K562 (cell line): ENCODE data around the gene UPF2. TPM values are rescaled to one million over a fixed set of nuclear protein-coding genes. Genes with fewer than 3 reads are reported as not detected.

Experiments used
- ATAC-seq: fragments of 200-7000 bp; cut with Tn5 transposase; 3 replicates; pipeline ENCODE4 v1.9.1; 2020; ENCODE audit warnings: moderate library complexity
- BruUV-seq: library from RNA; stranded (reverse); fragments of 400-500 nt; replicated peaks from 2 replicates; lab custom pipeline; 2021; lab: Mats Ljungman, UMichigan
- CTCF ChIA-PET: fragments of 300-600 bp; formaldehyde crosslinking; extraction: SDS; loops from one replicate; lab custom pipeline; 2021; ENCODE audit warnings: low intra/inter-chr PET ratio; lab: Yijun Ruan, JAX
- POLR2A ChIA-PET: fragments of 300-600, 350-650 bp; sonication (Branson Sonifier 250); formaldehyde crosslinking; extraction: SDS; loops from one replicate; lab custom pipeline; 2021; ENCODE audit warnings: antibody characterized with exemption, inconsistent platforms; lab: Yijun Ruan, JAX
- DNase-seq, 4 experiments: peaks; one replicate each; pipeline versions ENCODE4 v3.0.0 to v3.0.0-alpha.2; 2011 to 2018; ENCODE audit warnings: low spot score in 3 of 4, mixed read lengths in 3 of 4; ENCODE audit errors: extremely low read depth in 1 of 4
- FAIRE-seq: peaks from 2 replicates; lab custom pipeline; 2011; peaks lifted over from hg19 to GRCh38; lab: Jason Lieb, UNC
- H2AFZ ChIP-seq: 2 replicates; pipeline ENCODE4 v1.6.0; 2011; ENCODE audit warnings: low read depth, low read length, control low read depth, inconsistent platforms
- H3K27ac ChIP-seq: fragments of 200-600 bp; 3 replicates; pipeline ENCODE4 v1.8.0; 2011; ENCODE audit warnings: low read depth, mild to moderate bottlenecking, control low read depth, inconsistent platforms, low read length, moderate library complexity, mixed read lengths; ENCODE audit errors: extremely low read depth
- H3K27me3 ChIP-seq, 2 experiments: fragments of 300-600 bp in 1 of 2; 2 replicates in 1 of 2; 3 replicates in 1 of 2; pipeline versions ENCODE4 v1.6.0 to v1.8.0; 2011; ENCODE audit warnings: inconsistent platforms in 2 of 2, low read length in 2 of 2, mild to moderate bottlenecking in 1 of 2, mixed read lengths in 1 of 2, moderate library complexity in 1 of 2; ENCODE audit not compliant: control insufficient read depth in 2 of 2, insufficient read depth in 2 of 2
- H3K36me3 ChIP-seq: fragments of 300-600 bp; 3 replicates; pipeline ENCODE4 v1.8.0; 2011; ENCODE audit warnings: mild to moderate bottlenecking, low read length, inconsistent platforms; ENCODE audit not compliant: control insufficient read depth, insufficient read depth
- H3K4me1 ChIP-seq, 2 experiments: fragments of 200-600 bp in 1 of 2; replicated peaks in 1 of 2; 2 replicates in 1 of 2; 3 replicates in 1 of 2; pipeline versions ENCODE4 v1.5.1 to v1.8.0; 2011; ENCODE audit warnings: inconsistent platforms in 2 of 2, low read length in 2 of 2, mild to moderate bottlenecking in 1 of 2, mixed read lengths in 1 of 2, moderate library complexity in 1 of 2; ENCODE audit not compliant: control insufficient read depth in 2 of 2, insufficient read depth in 2 of 2
- H3K4me2 ChIP-seq: 2 replicates; pipeline ENCODE4 v1.6.1; 2011; ENCODE audit warnings: low read length, control low read depth, inconsistent platforms, mixed read lengths; ENCODE audit not compliant: insufficient read depth
- H3K4me3 ChIP-seq: fragments of 200-600 bp; sonication (generic), shearing (Covaris generic); 2 replicates; pipeline ENCODE4 v1.5.1; 2016; ENCODE audit warnings: control low read depth, inconsistent platforms
- H3K79me2 ChIP-seq: fragments of 200-600 bp; 3 replicates; pipeline ENCODE4 v1.8.0; 2011; ENCODE audit warnings: low read length, inconsistent platforms; ENCODE audit not compliant: control insufficient read depth, insufficient read depth
- H3K9ac ChIP-seq, 2 experiments: 2 replicates each; pipeline versions ENCODE4 v1.6.0 to v1.6.1; 2011; ENCODE audit warnings: low read depth in 2 of 2, low read length in 2 of 2, control low read depth in 1 of 2, inconsistent platforms in 1 of 2, mild to moderate bottlenecking in 1 of 2, mixed read lengths in 1 of 2; ENCODE audit not compliant: insufficient read depth in 1 of 2
- H3K9me1 ChIP-seq: one replicate; pipeline ENCODE4 v1.6.0; 2011; ENCODE audit warnings: inconsistent platforms, mild to moderate bottlenecking, low read length, moderate library complexity; ENCODE audit not compliant: control insufficient read depth, insufficient read depth
- H3K9me3 ChIP-seq: replicated peaks from 2 replicates; pipeline ENCODE4 v1.5.1; 2011; ENCODE audit warnings: low read depth, low read length, inconsistent platforms; ENCODE audit not compliant: control insufficient read depth, insufficient read depth
- H4K20me1 ChIP-seq: replicated peaks from 2 replicates; pipeline ENCODE4 v1.6.1; 2011; ENCODE audit warnings: low read length, inconsistent platforms, mixed read lengths; ENCODE audit not compliant: control insufficient read depth, insufficient read depth
- ATF4 ChIP-seq: fragments of 450-650 bp; formaldehyde crosslinking; IDR thresholded peaks from 2 replicates; pipeline ENCODE4 v1.4.0; 2022; ENCODE audit warnings: mild to moderate bottlenecking, moderate library complexity
- C11orf30 ChIP-seq: fragments of 450-650 bp; IDR thresholded peaks from 2 replicates; pipeline ENCODE4 v1.6.1; 2016; ENCODE audit warnings: low read depth, mild to moderate bottlenecking
- DEAF1 ChIP-seq: fragments of 450-650 bp; formaldehyde crosslinking; IDR thresholded peaks from 2 replicates; pipeline ENCODE4 v1.4.0; 2020; ENCODE audit warnings: mild to moderate bottlenecking, moderate library complexity
- HMGN3 ChIP-seq: IDR thresholded peaks from 2 replicates; pipeline ENCODE4 v1.6.1; 2011; ENCODE audit warnings: borderline replicate concordance, low read depth, mild to moderate bottlenecking, mixed read lengths, low read length; ENCODE audit not compliant: insufficient read length; ENCODE audit errors: extremely low read depth
- HOXB6 ChIP-seq: fragments of 250-450 bp; sonication (Bioruptor Pico); IDR thresholded peaks from 2 replicates; pipeline ENCODE4 v1.5.1; 2022; ENCODE audit warnings: mild to moderate bottlenecking, borderline replicate concordance
- MCM3 ChIP-seq: fragments of 450-650 bp; IDR thresholded peaks from 2 replicates; pipeline ENCODE4 v1.6.1; 2016
- MCM5 ChIP-seq: fragments of 450-650 bp; IDR thresholded peaks from 2 replicates; pipeline ENCODE4 v1.6.1; 2016; ENCODE audit warnings: low read depth
- NR1H2 ChIP-seq: sonication (generic); formaldehyde crosslinking; IDR thresholded peaks from 2 replicates; pipeline ENCODE4 v1.4.0; 2020; ENCODE audit warnings: mild to moderate bottlenecking, missing genetic modification reagents
- PKNOX1 ChIP-seq: fragments of 450-650 bp; IDR thresholded peaks from 2 replicates; pipeline ENCODE4 v1.6.1; 2016
- SRF ChIP-seq, 2 experiments: fragments of 250-450, 450-650 bp in 1 of 2; sonication (Bioruptor Pico) in 1 of 2; sonication (generic) in 1 of 2; formaldehyde crosslinking; IDR thresholded peaks; 2 replicates each; pipeline versions ENCODE4 v1.5.0 to v1.5.1; 2020 to 2022; ENCODE audit warnings: mild to moderate bottlenecking in 1 of 2, missing genetic modification reagents in 1 of 2
- ZHX1 ChIP-seq: fragments of 150-350 bp; conservative IDR thresholded peaks from 2 replicates; pipeline ENCODE4 v1.6.1; 2014; ENCODE audit warnings: low read length
- ZKSCAN8 ChIP-seq: fragments of 200-800 bp; sonication (Bioruptor generic); IDR thresholded peaks from 2 replicates; pipeline ENCODE4 v1.6.1; 2016; ENCODE audit warnings: missing genetic modification characterization, missing compliant biosample characterization
- ZNF551 ChIP-seq: fragments of 250-450 bp; sonication (Bioruptor Pico); IDR thresholded peaks from 2 replicates; pipeline ENCODE4 v1.5.0; 2021; ENCODE audit warnings: mild to moderate bottlenecking, moderate library complexity
- WGBS: fragments of 100-300 bp; shearing (Covaris generic); methylation state at CpG from one replicate; pipeline ENCODE4 v1.1.6; 2016; ENCODE audit warnings: low coverage, mixed read lengths; ENCODE audit not compliant: insufficient coverage; ENCODE audit errors: missing lambda C conversion rate; 5-methylcytosine and 5-hydroxymethylcytosine counted together
- in situ Hi-C: fragments of 300-500 bp; cut with MboI; formaldehyde crosslinking; loops from 4 replicates; pipeline ENCODE4 v1.15.0; 2018; ENCODE audit warnings: inconsistent platforms, mixed read lengths
- intact Hi-C: fragments of 100-400 bp; cut with micrococcal nuclease; formaldehyde crosslinking; loops from 2 replicates; pipeline ENCODE4 v1.14.2; 2022
- polyA plus RNA-seq, 8 experiments: library from polyadenylated mRNA; depleted of rRNA in 4 of 8; stranded (reverse) in 5 of 8; unstranded in 3 of 8; fragments of >200 nt; fragmentation: Nextera tagmentation in 2 of 8; fragmentation: Illumina TruSeq in 1 of 8; extraction: Ambion mirVana in 2 of 8; extraction: Trizol in 1 of 8; gene quantifications; 2 replicates each; pipeline versions ENCODE4 v1.2.1 to v1.2.3, GENCODE V29; 2011 to 2014; ENCODE audit warnings: inconsistent platforms in 1 of 8, missing spikeins in 1 of 8
- total RNA-seq, 7 experiments: library from RNA; depleted of rRNA in 6 of 7; stranded (reverse); fragments of >200 nt in 6 of 7; fragmentation: Illumina TruSeq in 2 of 7; extraction: Trizol in 2 of 7; gene quantifications; 2 replicates each; pipeline versions ENCODE4 v1.2.1 to v1.2.3, GENCODE V29; 2011 to 2021; ENCODE audit warnings: low replicate concordance in 1 of 7

UPF2 gene
- total and polyA plus RNA-seq, 9 of the 15 experiments (the other 6 are each of a cell fraction or from before 2014, with no cell fraction given), result 13.9 to 37.7 (median 23.7) TPM

- H4K20me1 ChIP-seq, result no peaks in the 10 kb centered on the region
- peaks cover 32% of the 10 kb centered on the region for H3K36me3 ChIP-seq
- in situ Hi-C loops (no loop called here), intact Hi-C loops (no loop called here)
- H3K4me3 ChIP-seq, result no peak overlapping the region
- FAIRE-seq (no peak), DNase-seq (no peak), ATAC-seq (no peak)
- CTCF ChIA-PET, result no interaction called here
- H3K9me1 ChIP-seq, result no peaks in the 10 kb centered on the region
- no peaks in the 10 kb centered on the region for H3K79me2 ChIP-seq
- 79% methylated on average over 8 of the region's 8 CpGs for WGBS
- TF ChIP-seq HMGN3, result no peak
- TF ChIP-seq HOXB6 (CRISPR knock-in tag), result no peak
- no peak for TF ChIP-seq ZKSCAN8 (CRISPR knock-in tag)
- TF ChIP-seq C11orf30, result no peak
- no peak for TF ChIP-seq DEAF1 (CRISPR knock-in tag)
- no peak for TF ChIP-seq ATF4
- TF ChIP-seq SRF (CRISPR knock-in tag; IDR thresholded peaks at IDR 0.05), result no peak
- no peak for TF ChIP-seq NR1H2 (CRISPR knock-in tag)
- TF ChIP-seq ZHX1, result no peak
- TF ChIP-seq MCM5, result no peak
- TF ChIP-seq ZNF551 (CRISPR knock-in tag), result no peak
- no peak for TF ChIP-seq PKNOX1
- TF ChIP-seq MCM3, result no peak
- no peak overlapping the region for H3K9ac ChIP-seq
- H3K27me3 ChIP-seq, result no peaks in the 10 kb centered on the region
- no TSS peak for BruUV-seq
- H3K4me2 ChIP-seq, result no peak overlapping the region
- H2AFZ ChIP-seq, result no peak overlapping the region
- H3K9me3 ChIP-seq, result no peaks in the 10 kb centered on the region
- no peak overlapping the region for H3K27ac ChIP-seq
- POLR2A ChIA-PET, result interaction anchor here (1.0 to 1.5 kb wide), 2 partner anchors 20 to 42 kb away, joined by 3 read pairs; no protein-coding TSS in a partner anchor
- H3K4me1 ChIP-seq, result peaks cover 2% of the 10 kb centered on the region in 2 experiments; a peak in 3 of 5 replicates
These were observed 124.2 kb downstream of the UPF2 start for GRCh38 chr10:11918384-11918783.
